ENCODE measurements around the gene MYL4.

MYL4 gene

DNA sequence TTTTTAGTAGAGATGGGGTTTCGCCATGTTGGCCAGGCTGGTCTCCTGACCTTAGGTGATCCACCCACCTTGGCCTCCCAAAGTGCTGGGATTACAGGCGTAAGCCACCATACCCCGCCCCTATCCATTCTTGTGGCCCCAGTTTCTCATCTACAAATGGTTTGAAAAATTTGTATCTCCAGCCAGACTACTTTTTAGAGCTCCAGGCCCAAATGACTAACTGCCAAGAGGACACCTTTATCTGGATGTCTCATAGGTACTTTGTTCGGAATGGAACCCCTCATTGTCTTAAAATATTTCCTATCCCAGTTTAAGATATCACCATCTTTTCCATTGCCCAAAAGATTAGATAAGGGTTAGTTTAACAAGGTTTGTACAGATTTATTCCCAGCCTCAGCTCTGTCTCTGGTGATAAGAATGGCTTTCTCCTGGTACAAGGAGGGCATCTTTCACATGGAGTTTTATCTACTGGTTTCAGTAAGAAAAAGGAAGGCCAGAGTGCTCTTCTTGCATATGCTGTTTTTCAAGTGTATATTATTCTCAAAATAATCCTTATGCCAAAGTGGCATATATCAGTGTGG is 15.1 kb upstream of the MYL4 start:
- DNase-seq (ENCODE audit: low read depth), result no peak
- TF ChIP-seq, protein P1, sequence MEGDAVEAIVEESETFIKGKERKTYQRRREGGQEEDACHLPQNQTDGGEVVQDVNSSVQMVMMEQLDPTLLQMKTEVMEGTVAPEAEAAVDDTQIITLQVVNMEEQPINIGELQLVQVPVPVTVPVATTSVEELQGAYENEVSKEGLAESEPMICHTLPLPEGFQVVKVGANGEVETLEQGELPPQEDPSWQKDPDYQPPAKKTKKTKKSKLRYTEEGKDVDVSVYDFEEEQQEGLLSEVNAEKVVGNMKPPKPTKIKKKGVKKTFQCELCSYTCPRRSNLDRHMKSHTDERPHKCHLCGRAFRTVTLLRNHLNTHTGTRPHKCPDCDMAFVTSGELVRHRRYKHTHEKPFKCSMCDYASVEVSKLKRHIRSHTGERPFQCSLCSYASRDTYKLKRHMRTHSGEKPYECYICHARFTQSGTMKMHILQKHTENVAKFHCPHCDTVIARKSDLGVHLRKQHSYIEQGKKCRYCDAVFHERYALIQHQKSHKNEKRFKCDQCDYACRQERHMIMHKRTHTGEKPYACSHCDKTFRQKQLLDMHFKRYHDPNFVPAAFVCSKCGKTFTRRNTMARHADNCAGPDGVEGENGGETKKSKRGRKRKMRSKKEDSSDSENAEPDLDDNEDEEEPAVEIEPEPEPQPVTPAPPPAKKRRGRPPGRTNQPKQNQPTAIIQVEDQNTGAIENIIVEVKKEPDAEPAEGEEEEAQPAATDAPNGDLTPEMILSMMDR (conservative IDR thresholded peaks at IDR 0.05; ENCODE audit: low read length), result no peak
- no peak overlapping the region for H3K4me3 ChIP-seq (ENCODE audit: low read length)

DNA sequence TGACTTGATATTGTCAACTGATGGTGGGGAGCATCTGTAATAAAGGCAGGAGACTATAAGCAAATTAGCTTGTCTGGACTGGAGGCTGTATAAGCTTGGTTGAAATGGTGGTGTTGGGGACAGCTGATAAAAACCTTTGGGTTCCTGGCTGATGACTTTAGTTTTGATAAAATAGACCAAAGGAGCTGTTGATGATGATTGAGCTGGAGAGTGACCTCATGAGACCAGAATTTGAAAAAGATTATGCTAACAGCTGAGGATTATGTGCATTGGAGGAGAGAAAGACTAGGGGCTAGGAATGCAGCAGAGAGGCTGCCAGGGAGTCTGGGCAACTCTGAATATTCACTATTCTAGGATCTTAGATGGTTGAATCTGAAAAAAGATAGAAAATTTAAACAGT is 11.3 kb upstream of the MYL4 start:
- no peak overlapping the region for H3K4me3 ChIP-seq (ENCODE audit: low read length)
- no peak for DNase-seq (ENCODE audit: low read depth)
- TF ChIP-seq, protein P1 (conservative IDR thresholded peaks at IDR 0.05; ENCODE audit: low read length), result no peak

DNA sequence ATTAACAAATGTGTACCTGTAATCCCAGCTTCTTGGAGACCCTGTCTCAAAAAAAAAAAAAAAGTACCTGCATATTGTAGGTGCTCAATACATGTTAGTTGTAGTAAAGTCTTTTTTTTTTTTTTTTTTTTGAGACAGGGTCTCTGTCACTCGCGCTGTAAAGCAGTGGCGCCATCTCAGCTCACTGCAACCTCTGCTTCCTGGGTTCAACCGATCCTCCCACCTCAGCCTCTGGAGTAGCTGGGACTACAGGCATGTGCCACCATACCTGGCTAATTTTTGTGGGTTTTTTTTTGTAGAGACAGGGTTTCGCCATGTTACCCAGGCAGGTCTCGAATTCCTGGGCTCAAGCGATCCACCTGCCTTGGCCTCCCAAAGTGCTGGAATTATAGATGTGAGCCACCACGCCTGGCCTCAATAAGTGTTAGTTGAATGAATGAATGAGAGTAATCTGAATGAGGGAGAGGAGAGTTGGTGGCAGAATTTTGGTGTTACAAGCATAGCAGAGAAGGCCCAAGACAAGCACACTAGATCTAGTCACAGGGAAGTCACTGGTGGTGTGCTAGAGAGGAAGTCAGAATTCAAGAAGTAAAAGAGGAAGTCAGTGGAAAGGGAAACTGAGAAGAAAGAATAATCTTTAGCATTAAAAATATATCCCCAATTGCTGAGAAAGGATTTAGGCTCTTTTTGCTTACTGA is 9.4 kb upstream of the MYL4 start:
- H3K4me3 ChIP-seq (ENCODE audit: low read length), result no peak overlapping the region
- DNase-seq (ENCODE audit: low read depth), result no peak
- TF ChIP-seq, protein P1 (conservative IDR thresholded peaks at IDR 0.05; ENCODE audit: low read length), result no peak

DNA sequence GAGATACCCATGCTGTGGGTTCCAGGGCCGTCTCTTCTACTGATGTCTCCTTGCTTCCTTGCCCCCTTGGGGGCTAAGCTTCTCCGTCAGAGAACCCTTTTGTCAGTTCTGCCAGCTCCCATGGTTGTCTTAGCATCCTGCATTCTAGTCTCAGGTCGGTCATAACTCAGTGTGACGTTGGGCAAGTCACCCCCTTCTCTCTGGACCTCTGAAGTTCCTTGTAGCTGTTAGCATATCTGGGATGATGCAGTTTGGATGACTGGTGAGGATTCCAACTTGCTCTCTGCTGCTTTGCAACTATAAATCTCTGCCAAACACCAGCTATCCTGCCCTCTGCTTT is 8.9 kb upstream of the MYL4 start:
- no peak for DNase-seq (ENCODE audit: low read depth)
- no peak overlapping the region for H3K4me3 ChIP-seq (ENCODE audit: low read length)
- TF ChIP-seq, protein P1 (conservative IDR thresholded peaks at IDR 0.05; ENCODE audit: low read length), result no peak

DNA sequence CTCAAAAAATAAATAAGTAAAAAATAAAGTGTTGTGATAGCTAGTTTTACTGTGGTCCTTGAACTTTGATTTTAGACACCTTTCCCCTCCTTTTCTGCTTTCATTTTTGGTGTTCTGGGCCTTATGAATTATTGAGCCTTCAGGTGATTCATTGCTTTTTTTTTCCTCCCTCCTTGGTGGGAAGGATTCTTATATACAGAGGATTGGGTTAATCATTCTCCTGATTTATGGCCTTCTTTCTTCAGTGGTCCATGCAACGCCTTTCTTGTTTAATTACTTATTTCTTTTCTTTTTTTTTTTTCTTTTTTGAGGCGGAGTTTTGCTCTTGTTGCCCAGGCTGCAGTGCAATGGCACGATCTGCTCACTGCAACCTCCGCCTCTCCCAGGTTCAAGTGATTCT is 8.0 kb upstream of the MYL4 start:
- DNase-seq (ENCODE audit: low read depth), result no peak
- no peak overlapping the region for H3K4me3 ChIP-seq (ENCODE audit: low read length)
- TF ChIP-seq, protein P1 (conservative IDR thresholded peaks at IDR 0.05; ENCODE audit: low read length), result no peak

DNA sequence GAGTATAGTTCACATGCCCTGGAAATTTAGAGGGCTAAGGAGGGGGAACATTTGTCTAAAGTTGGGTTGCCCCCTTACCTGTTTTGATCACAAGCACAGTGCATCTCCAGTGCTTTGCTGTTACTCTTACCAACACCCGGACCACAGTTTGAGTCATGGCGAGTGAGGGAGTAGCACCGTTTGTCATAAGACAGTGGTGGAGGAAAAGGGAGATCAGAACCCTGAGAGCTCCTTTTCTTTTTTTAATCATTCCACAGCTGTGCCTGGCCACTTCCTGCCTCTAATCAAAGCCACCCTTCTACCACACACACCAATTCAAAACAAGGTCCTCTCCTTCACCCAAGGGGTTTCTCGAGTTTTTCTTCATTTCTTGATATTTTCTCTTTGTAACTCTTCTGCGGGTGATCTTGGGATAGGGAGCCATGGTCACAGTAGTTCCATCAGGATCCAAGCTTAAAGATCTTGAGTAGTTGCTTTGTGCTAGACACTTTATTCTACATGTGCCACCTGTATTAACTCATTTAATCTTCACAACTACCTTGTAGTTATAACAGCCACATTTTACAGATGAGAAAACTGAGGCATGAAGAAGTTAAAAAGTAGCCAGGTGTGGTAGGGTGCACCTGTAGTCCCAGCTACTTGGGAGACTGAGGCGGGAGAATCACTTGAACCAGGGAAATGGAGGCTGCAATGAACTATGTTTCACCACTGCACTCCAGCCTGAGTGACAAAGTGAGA is 5.0 kb upstream of the MYL4 start:
- no peak overlapping the region for H3K4me3 ChIP-seq (ENCODE audit: low read length)
- TF ChIP-seq, protein P1 (conservative IDR thresholded peaks at IDR 0.05; ENCODE audit: low read length), result no peak
- peak; percentile 74 for DNase-seq (ENCODE audit: low read depth)
